NCI-H146 (cell line): ENCODE results near the gene CFAP69.
A peak's percentile ranks its signal among the peaks of the same experiment; 100 is the strongest.
"Not testable (repeated sequence)": the region's sequence is repeated elsewhere in the genome, so short reads cannot be mapped to it uniquely, and the experiment has no call there.

Experiments
- DNase-seq: peaks from one replicate; lab custom pipeline; 2025; lab: John Stamatoyannopoulos, UW

The CFAP69 gene

GRCh38 chr7:90270431-90271178 lies 25.6 kb downstream of the CFAP69 start:
- DNase-seq, result no peak

GRCh38 chr7:90271753-90272152 lies 26.8 kb downstream of the CFAP69 start:
- no peak for DNase-seq

GRCh38 chr7:90272242-90272641 lies 27.3 kb downstream of the CFAP69 start:
- DNase-seq, result no peak

GRCh38 chr7:90274161-90274560 lies 29.2 kb downstream of the CFAP69 start:
- DNase-seq, result no peak

- DNase-seq, result no peak
These were observed 31.2 kb downstream of the CFAP69 start for GRCh38 chr7:90276033-90276728.

GRCh38 chr7:90288154-90288553 lies 43.2 kb downstream of the CFAP69 start:
- no peak for DNase-seq

GRCh38 chr7:90290244-90291113 lies 45.5 kb downstream of the CFAP69 start:
- no peak for DNase-seq

- DNase-seq, result peak; percentile 30
These were observed 53.4 kb downstream of the CFAP69 start for GRCh38 chr7:90298145-90299038.

GRCh38 chr7:90303241-90303640 lies 58.3 kb downstream of the CFAP69 start:
- no peak for DNase-seq

GRCh38 chr7:90309872-90310271 lies 64.9 kb downstream of the CFAP69 start:
- DNase-seq, result no peak

GRCh38 chr7:90311175-90311574 lies 66.2 kb downstream of the CFAP69 start:
- no peak for DNase-seq

GRCh38 chr7:90312745-90313144 lies 67.8 kb downstream of the CFAP69 start:
- no peak for DNase-seq

GRCh38 chr7:90313907-90314306 lies 68.9 kb downstream of the CFAP69 start:
- DNase-seq, result no peak

- no peak for DNase-seq
These were observed 75.0 kb downstream of the CFAP69 start for GRCh38 chr7:90320014-90320413.

GRCh38 chr7:90320418-90320800 lies 75.4 kb downstream of the CFAP69 start:
- no peak for DNase-seq

- peak; percentile 29 for DNase-seq
These were observed 76.0 kb downstream of the CFAP69 start, which contains the start of gene FAM237B for GRCh38 chr7:90320801-90321494. FAM237B (minus strand) TSS chr7:90321304; CDS start chr7:90319748, 1,556 bp downstream.

GRCh38 chr7:90322837-90323236 lies 77.9 kb downstream of the CFAP69 start:
- DNase-seq, result no peak

GRCh38 chr7:90326500-90326899 lies 81.5 kb downstream of the CFAP69 start:
- no peak for DNase-seq

- DNase-seq, result no peak
These were observed 89.3 kb downstream of the CFAP69 start for GRCh38 chr7:90334193-90334843.

GRCh38 chr7:90334926-90335325 lies 90.0 kb downstream of the CFAP69 start:
- not testable (repeated sequence) for DNase-seq
